GM15510 (cell line): ENCODE measurements around the gene GDF2.

Experiments
- POLR2A ChIP-seq: IDR thresholded peaks from 3 replicates; pipeline ENCODE4 v1.6.1; 2011; ENCODE audit warnings: borderline replicate concordance; ENCODE audit not compliant: insufficient read length; ENCODE audit errors: extremely low read depth

The GDF2 gene

DNA sequence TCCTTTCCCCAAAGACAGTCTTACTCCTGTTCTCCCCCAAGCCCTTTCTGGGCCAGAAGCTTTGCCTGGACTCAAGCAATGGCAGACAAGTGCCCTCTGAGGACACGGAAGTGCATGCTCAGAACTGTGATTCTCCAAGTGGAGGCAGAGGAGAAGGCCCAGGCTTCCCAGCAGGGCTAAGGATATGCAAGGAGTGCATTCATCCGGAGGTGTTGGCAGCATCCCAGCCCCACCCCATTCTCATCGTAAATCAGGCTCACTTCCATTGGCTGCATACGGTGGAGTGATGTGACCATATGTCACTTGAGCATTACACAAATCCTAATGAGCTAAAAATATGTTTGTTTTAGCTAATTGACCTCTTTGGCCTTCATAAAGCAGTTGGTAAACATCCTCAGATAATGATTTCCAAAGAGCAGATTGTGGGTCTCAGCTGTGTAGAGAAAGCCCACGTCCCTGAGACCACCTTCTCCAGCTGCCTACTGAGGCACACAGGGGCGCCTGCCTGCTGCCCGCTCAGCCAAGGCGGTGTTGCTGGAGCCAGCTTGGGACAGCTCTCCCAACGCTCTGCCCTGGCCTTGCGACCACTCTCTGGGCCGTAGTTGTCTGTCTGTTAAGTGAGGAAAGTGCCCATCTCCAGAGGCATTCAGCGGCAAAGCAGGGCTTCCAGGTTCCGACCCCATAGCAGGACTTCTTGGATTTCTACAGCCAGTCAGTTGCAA is 24.5 kb downstream of the GDF2 start:
- no peak for TF ChIP-seq POLR2A

DNA sequence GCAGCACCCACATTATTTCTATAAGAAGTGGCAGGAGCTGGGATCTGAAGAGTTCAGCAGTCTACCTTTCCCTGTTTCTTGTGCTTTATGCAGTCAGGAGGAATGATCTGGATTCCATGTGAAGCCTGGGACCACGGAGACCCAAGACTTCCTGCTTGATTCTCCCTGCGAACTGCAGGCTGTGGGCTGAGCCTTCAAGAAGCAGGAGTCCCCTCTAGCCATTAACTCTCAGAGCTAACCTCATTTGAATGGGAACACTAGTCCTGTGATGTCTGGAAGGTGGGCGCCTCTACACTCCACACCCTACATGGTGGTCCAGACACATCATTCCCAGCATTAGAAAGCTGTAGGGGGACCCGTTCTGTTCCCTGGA is 25.0 kb downstream of the GDF2 start:
- no peak for TF ChIP-seq POLR2A

DNA sequence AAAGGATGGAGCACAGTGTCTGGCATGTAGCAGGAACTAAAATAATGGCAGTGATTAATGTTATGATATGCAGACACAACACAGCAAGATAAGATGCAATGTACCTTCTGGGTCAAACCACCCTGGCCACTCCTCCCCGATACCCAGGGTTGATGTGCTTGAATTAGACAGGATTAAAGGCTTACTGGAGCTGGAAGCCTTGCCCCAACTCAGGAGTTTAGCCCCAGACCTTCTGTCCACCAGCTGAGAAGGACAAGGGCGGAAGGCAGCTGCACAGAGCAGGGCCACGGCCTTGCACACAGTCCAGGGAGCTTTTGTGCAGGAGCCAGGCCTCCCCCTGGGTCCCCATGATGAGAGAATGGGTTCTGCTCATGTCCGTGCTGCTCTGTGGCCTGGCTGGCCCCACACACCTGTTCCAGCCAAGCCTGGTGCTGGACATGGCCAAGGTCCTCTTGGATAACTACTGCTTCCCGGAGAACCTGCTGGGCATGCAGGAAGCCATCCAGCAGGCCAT is 25.9 kb downstream of the GDF2 start, which contains the start of gene RBP3:
Gene RBP3, plus strand, starts transcription at position 226 of the 514 bp plus-strand sequence. Its CDS starts 122 bp downstream, at position 348.
- TF ChIP-seq POLR2A = no peak

DNA sequence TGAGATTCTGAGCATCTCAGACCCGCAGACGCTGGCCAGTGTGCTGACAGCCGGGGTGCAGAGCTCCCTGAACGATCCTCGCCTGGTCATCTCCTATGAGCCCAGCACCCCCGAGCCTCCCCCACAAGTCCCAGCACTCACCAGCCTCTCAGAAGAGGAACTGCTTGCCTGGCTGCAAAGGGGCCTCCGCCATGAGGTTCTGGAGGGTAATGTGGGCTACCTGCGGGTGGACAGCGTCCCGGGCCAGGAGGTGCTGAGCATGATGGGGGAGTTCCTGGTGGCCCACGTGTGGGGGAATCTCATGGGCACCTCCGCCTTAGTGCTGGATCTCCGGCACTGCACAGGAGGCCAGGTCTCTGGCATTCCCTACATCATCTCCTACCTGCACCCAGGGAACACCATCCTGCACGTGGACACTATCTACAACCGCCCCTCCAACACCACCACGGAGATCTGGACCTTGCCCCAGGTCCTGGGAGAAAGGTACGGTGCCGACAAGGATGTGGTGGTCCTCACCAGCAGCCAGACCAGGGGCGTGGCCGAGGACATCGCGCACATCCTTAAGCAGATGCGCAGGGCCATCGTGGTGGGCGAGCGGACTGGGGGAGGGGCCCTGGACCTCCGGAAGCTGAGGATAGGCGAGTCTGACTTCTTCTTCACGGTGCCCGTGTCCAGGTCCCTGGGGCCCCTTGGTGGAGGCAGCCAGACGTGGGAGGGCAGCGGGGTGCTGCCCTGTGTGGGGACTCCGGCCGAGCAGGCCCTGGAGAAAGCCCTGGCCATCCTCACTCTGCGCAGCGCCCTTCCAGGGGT is 26.6 kb downstream of the GDF2 start:
- TF ChIP-seq POLR2A = no peak

DNA sequence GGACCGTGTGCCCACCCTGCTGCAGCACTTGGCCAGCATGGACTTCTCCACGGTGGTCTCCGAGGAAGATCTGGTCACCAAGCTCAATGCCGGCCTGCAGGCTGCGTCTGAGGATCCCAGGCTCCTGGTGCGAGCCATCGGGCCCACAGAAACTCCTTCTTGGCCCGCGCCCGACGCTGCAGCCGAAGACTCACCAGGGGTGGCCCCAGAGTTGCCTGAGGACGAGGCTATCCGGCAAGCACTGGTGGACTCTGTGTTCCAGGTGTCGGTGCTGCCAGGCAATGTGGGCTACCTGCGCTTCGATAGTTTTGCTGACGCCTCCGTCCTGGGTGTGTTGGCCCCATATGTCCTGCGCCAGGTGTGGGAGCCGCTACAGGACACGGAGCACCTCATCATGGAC is 27.3 kb downstream of the GDF2 start:
- TF ChIP-seq POLR2A = no peak

DNA sequence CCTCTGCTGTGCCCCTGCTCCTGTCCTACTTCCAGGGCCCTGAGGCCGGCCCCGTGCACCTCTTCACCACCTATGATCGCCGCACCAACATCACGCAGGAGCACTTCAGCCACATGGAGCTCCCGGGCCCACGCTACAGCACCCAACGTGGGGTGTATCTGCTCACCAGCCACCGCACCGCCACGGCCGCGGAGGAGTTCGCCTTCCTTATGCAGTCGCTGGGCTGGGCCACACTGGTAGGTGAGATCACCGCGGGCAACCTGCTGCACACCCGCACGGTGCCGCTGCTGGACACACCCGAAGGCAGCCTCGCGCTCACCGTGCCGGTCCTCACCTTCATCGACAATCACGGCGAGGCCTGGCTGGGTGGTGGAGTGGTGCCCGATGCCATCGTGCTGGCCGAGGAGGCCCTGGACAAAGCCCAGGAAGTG is 27.7 kb downstream of the GDF2 start:
- no peak for TF ChIP-seq POLR2A

DNA sequence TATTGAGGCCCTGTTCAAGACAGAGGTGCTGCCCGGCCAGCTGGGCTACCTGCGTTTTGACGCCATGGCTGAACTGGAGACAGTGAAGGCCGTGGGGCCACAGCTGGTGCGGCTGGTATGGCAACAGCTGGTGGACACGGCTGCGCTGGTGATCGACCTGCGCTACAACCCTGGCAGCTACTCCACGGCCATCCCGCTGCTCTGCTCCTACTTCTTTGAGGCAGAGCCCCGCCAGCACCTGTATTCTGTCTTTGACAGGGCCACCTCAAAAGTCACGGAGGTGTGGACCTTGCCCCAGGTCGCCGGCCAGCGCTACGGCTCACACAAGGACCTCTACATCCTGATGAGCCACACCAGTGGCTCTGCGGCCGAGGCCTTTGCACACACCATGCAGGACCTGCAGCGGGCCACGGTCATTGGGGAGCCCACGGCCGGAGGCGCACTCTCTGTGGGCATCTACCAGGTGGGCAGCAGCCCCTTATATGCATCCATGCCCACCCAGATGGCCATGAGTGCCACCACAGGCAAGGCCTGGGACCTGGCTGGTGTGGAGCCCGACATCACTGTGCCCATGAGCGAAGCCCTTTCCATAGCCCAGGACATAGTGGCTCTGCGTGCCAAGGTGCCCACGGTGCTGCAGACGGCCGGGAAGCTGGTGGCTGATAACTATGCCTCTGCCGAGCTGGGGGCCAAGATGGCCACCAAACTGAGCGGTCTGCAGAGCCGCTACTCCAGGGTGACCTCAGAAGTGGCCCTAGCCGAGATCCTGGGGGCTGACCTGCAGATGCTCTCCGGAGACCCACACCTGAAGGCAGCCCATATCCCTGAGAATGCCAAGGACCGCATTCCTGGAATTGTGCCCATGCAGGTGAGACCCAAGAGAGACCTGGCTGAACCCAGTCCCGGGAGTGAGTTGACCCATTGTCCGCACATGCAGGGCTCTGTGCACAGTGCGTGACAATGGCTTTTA is 28.7 kb downstream of the GDF2 start:
- TF ChIP-seq POLR2A = no peak

DNA sequence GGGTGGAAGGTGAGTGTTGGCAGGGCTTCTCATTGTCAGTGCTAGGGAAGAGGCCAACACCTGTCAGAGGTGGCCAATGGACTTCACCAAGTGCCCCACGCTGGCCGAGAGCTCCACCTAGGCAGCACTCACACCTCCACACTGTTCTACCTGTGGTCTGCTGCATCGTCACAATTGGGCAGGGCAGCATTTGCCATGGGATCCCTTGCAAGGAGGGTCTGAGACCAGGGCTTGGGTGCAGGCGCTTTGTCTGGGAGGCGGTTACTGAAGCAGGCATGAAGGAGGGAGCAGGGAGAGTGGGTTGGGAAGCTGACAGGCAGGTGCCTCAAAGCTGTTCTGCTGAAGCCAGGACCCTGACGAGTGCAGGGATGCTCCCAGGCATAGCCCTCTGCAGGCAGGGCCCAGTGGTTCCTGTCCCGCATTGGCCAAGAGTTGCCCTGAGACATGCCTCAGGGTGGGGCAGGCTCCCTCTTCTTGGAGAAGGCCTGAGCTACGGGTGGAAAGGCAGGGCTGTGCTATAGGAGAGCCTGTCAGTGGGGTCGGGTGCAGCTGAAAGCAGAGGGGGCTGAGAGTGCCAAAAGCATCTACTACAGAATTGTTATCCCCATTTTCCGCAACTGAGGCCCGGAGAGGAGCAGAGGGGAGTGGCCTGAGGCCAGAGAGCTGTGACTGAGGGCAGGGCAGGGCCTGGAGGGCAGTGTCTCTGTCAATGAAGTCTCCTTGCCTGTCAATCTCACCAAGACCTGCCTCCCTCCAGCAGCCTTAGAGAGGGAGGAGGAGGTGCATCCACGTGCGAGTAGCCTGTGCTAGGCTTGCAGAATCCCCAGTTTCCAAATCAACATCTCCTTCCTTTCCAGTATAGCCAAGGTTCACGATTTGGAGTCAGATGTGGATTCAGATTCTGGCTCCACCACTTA is 29.9 kb downstream of the GDF2 start:
- no peak for TF ChIP-seq POLR2A

DNA sequence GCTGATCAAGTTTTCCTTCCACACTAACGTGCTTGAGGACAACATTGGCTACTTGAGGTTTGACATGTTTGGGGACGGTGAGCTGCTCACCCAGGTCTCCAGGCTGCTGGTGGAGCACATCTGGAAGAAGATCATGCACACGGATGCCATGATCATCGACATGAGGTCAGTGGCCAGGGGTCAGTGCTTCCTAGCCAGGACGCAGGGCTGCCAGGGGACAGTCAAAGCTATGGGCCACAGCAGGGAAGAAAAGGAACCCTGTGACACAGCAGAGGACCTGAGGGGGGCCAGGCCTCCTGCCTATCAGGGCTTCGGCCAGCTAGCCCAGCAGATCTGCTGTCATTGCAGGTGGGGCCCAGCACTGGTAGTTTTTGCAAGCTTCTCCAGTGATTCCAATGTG is 31.1 kb downstream of the GDF2 start:
- no peak for TF ChIP-seq POLR2A

DNA sequence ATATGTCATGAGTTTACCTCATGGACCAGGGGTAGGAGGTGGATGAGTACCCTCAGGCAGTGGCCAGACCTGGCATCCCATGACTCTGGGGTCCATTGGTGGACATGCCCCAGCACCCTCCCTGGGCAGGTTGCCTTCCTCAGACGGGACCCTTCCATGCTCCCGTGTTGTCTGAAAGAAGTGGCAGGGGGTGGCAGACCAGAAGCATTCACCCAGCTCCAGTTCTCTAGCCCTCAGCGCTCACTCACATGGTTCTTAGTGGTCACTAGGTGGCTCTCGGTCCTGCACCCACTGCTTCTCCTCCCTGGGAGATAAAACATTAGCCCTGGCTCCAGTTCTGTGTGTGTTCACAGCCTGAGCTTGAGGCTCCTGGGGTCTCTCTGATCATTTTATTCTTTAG is 31.9 kb downstream of the GDF2 start:
- TF ChIP-seq POLR2A = no peak

DNA sequence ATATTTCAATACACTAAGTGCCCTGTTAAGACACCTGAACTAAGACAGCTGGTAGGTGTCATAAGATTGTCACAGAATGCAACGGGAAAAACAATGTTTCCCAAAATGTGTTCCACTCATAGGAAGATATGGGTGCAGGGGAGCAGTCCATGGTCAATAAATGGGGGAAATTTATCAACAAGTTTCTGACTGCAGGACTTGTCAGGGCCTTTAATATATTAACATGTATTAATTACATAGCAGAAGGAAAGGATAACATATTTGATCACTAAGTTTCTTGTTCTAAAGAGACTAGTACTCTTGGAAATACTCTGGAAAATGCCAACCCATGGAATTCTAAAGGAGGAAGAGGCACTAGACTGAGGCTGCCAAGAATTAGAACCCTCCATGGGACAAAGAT is 32.6 kb downstream of the GDF2 start:
- no peak for TF ChIP-seq POLR2A

DNA sequence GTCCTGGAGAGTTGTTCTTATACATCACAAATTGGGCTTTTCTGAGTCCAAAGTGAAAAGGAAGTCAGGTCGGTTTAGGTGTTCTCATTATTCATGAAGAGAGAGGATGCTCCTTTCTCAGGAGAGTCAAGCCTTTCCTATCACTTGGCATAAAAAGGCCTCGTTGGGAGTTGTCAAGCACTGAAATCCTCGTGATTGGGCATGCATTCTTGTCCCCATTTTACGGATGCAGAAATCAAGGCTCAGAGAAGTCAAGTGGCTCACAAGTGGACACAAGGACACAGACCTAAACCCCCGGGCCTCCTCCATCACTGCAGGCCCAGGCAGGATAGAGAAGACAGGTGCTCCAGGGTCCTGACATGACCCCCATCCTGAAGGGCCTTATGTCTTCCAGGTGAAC is 34.5 kb downstream of the GDF2 start:
- no peak for TF ChIP-seq POLR2A

DNA sequence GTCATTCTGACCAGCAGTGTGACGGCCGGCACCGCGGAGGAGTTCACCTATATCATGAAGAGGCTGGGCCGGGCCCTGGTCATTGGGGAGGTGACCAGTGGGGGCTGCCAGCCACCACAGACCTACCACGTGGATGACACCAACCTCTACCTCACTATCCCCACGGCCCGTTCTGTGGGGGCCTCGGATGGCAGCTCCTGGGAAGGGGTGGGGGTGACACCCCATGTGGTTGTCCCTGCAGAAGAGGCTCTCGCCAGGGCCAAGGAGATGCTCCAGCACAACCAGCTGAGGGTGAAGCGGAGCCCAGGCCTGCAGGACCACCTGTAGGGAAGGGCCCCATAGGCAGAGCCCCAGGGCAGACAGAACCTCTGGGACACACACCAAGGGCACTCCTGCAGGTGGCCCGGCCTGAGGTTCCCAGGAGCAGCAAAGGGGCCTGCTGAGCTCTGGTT is 34.9 kb downstream of the GDF2 start:
- TF ChIP-seq POLR2A = no peak
